HG03558 (cell line): ENCODE results near the gene KDM8.
"Not testable (repeated sequence)": the region's sequence is repeated elsewhere in the genome, so short reads cannot be mapped to it uniquely, and the experiment has no call there.

Source experiments
- ATAC-seq: cut with Tn5 transposase; IDR thresholded peaks from one replicate; pipeline ENCODE4 v1.9.1; 2021; ENCODE audit warnings: moderate number of reproducible peaks; ENCODE audit not compliant: unreplicated experiment; ENCODE audit errors: extremely low read depth

The KDM8 gene

GRCh38 chr16:27240948-27241531 is 37.7 kb downstream of the KDM8 start:
- no peak for ATAC-seq

- no peak for ATAC-seq
Observed at GRCh38 chr16:27241658-27242057, 38.3 kb downstream of the KDM8 start.

GRCh38 chr16:27242398-27242797 is 39.1 kb downstream of the KDM8 start:
- no peak for ATAC-seq

GRCh38 chr16:27242868-27243590 is 39.7 kb downstream of the KDM8 start:
- ATAC-seq, result no peak

- ATAC-seq, result no peak
Observed at GRCh38 chr16:27243725-27244362, 40.5 kb downstream of the KDM8 start.

GRCh38 chr16:27244363-27244755 is 41.0 kb downstream of the KDM8 start:
- ATAC-seq, result no peak

- ATAC-seq, result no peak
Observed at GRCh38 chr16:27245276-27246172, 42.2 kb downstream of the KDM8 start.

GRCh38 chr16:27246439-27246838 is 43.1 kb downstream of the KDM8 start:
- ATAC-seq, result no peak

GRCh38 chr16:27247076-27247475 is 43.8 kb downstream of the KDM8 start:
- not testable (repeated sequence) for ATAC-seq

- no peak for ATAC-seq
Observed at GRCh38 chr16:27248036-27248435, 44.7 kb downstream of the KDM8 start.

- ATAC-seq, result not testable (repeated sequence)
Observed at GRCh38 chr16:27248886-27249285, 45.6 kb downstream of the KDM8 start.

GRCh38 chr16:27251541-27252205 is 48.3 kb downstream of the KDM8 start:
- no peak for ATAC-seq

- ATAC-seq, result no peak
Observed at GRCh38 chr16:27252206-27252585, 48.9 kb downstream of the KDM8 start.

- ATAC-seq, result no peak
Observed at GRCh38 chr16:27253526-27253930, 50.2 kb downstream of the KDM8 start.

GRCh38 chr16:27254262-27254811 is 51.0 kb downstream of the KDM8 start:
- ATAC-seq, result peak; percentile 63

- ATAC-seq, result no peak
Observed at GRCh38 chr16:27256861-27257260, 53.5 kb downstream of the KDM8 start.

GRCh38 chr16:27257271-27257670 is 53.9 kb downstream of the KDM8 start:
- ATAC-seq, result no peak

GRCh38 chr16:27258241-27258734 is 55.0 kb downstream of the KDM8 start:
- ATAC-seq, result no peak

- ATAC-seq, result no peak
Observed at GRCh38 chr16:27259710-27260109, 56.4 kb downstream of the KDM8 start.
